WTC11 (cell line): ENCODE data around the gene TMEM8B. TPM values are rescaled to one million over a fixed set of nuclear protein-coding genes. Genes with fewer than 3 reads are reported as not detected.
A peak's percentile ranks its signal among the peaks of the same experiment; 100 is the strongest.

Experiments
- ATAC-seq: fragments of 200-7000 bp; cut with Tn5 transposase; 2 replicates; pipeline ENCODE4 v1.10.0; 2021; ENCODE audit warnings: mild to moderate bottlenecking, moderate library complexity
- CTCF ChIA-PET: fragments of 300-600 bp; sonication (Branson Sonifier 250); formaldehyde crosslinking; loops from one replicate; lab custom pipeline; 2021; ENCODE audit warnings: antibody characterized with exemption; lab: Charles Lee
- POLR2A ChIA-PET: fragments of 350-600 bp; sonication (Branson Sonifier 250); formaldehyde crosslinking; loops from one replicate; lab custom pipeline; 2021; ENCODE audit warnings: antibody characterized with exemption; lab: Charles Lee
- DNase-seq: peaks from one replicate; pipeline ENCODE4 v3.0.0; 2021; ENCODE audit warnings: low spot score
- H3K27ac Mint-ChIP-seq: 2 replicates; pipeline ENCODE4 v1.8.0; 2021; ENCODE audit warnings: mixed read lengths
- H3K27me3 Mint-ChIP-seq: 2 replicates; pipeline ENCODE4 v1.8.0; 2021; ENCODE audit warnings: low read depth, mild to moderate bottlenecking, moderate library complexity, mixed read lengths
- H3K36me3 Mint-ChIP-seq: 2 replicates; pipeline ENCODE4 v1.8.0; 2021; ENCODE audit warnings: mixed read lengths
- H3K4me1 Mint-ChIP-seq: 2 replicates; pipeline ENCODE4 v1.8.0; 2022; ENCODE audit warnings: mixed read lengths
- H3K4me3 Mint-ChIP-seq: 2 replicates; pipeline ENCODE4 v1.8.0; 2021; ENCODE audit warnings: mild to moderate bottlenecking, moderate library complexity, mixed read lengths
- H3K9me3 Mint-ChIP-seq: 2 replicates; pipeline ENCODE4 v1.8.0; 2021; ENCODE audit warnings: mixed read lengths
- ATF1 ChIP-seq: sonication (generic); formaldehyde crosslinking; IDR thresholded peaks from 2 replicates; pipeline ENCODE4 v1.8.1; 2023; ENCODE audit warnings: mild to moderate bottlenecking, moderate library complexity, missing genetic modification reagents
- ELF4 ChIP-seq: sonication (generic); formaldehyde crosslinking; IDR thresholded peaks from 2 replicates; pipeline ENCODE4 v1.8.1; 2022; ENCODE audit warnings: low read depth, mild to moderate bottlenecking, moderate library complexity, missing genetic modification reagents
- ETV6 ChIP-seq: sonication (generic); formaldehyde crosslinking; IDR thresholded peaks from 2 replicates; pipeline ENCODE4 v1.8.1; 2022; ENCODE audit warnings: mild to moderate bottlenecking, missing genetic modification reagents
- FOXP1 ChIP-seq: sonication (generic); formaldehyde crosslinking; IDR thresholded peaks from 2 replicates; pipeline ENCODE4 v1.8.0; 2022; ENCODE audit warnings: missing genetic modification reagents, mild to moderate bottlenecking, moderate library complexity, borderline replicate concordance
- GABPB1 ChIP-seq: sonication (generic); formaldehyde crosslinking; IDR thresholded peaks from 2 replicates; pipeline ENCODE4 v1.8.1; 2023; ENCODE audit warnings: mild to moderate bottlenecking, missing genetic modification reagents
- HMGXB4 ChIP-seq: sonication (generic); formaldehyde crosslinking; IDR thresholded peaks from 2 replicates; pipeline ENCODE4 v1.8.1; 2023; ENCODE audit warnings: mild to moderate bottlenecking, moderate library complexity, missing genetic modification reagents
- MAX ChIP-seq: sonication (generic); formaldehyde crosslinking; IDR thresholded peaks from 2 replicates; pipeline ENCODE4 v1.8.0; 2022; ENCODE audit warnings: mild to moderate bottlenecking, missing genetic modification reagents
- MYBL2 ChIP-seq: sonication (generic); formaldehyde crosslinking; IDR thresholded peaks from 2 replicates; pipeline ENCODE4 v1.8.1; 2023; ENCODE audit warnings: mild to moderate bottlenecking, moderate library complexity, missing genetic modification reagents
- NR2C2 ChIP-seq: sonication (generic); formaldehyde crosslinking; IDR thresholded peaks from 2 replicates; pipeline ENCODE4 v1.8.0; 2022; ENCODE audit warnings: mild to moderate bottlenecking, missing genetic modification reagents
- NR3C1 ChIP-seq: sonication (generic); formaldehyde crosslinking; conservative IDR thresholded peaks from 2 replicates; pipeline ENCODE4 v1.8.1; 2023; ENCODE audit warnings: low read depth, mild to moderate bottlenecking, missing genetic modification reagents
- PRDM15 ChIP-seq: sonication (generic); formaldehyde crosslinking; IDR thresholded peaks from 2 replicates; pipeline ENCODE4 v1.8.0; 2022; ENCODE audit warnings: missing genetic modification reagents
- SMAD3 ChIP-seq: sonication (generic); formaldehyde crosslinking; IDR thresholded peaks from 2 replicates; pipeline ENCODE4 v1.8.0; 2022; ENCODE audit warnings: missing genetic modification reagents, mild to moderate bottlenecking, borderline replicate concordance
- TP53 ChIP-seq: sonication (generic); formaldehyde crosslinking; IDR thresholded peaks from 2 replicates; pipeline ENCODE4 v1.8.1; 2023; ENCODE audit warnings: mild to moderate bottlenecking, missing genetic modification reagents
- ZBTB21 ChIP-seq: sonication (generic); formaldehyde crosslinking; IDR thresholded peaks from 2 replicates; pipeline ENCODE4 v1.8.1; 2023; ENCODE audit warnings: mild to moderate bottlenecking, missing genetic modification reagents, borderline replicate concordance
- ZNF219 ChIP-seq: sonication (generic); formaldehyde crosslinking; IDR thresholded peaks from 2 replicates; pipeline ENCODE4 v1.8.0; 2023; ENCODE audit warnings: missing genetic modification reagents, mild to moderate bottlenecking, borderline replicate concordance
- ZNF532 ChIP-seq: fragments of 250-450 bp; sonication (Bioruptor Pico); IDR thresholded peaks from 2 replicates; pipeline ENCODE4 v1.9.0; 2021; ENCODE audit warnings: mild to moderate bottlenecking, borderline replicate concordance
- total RNA-seq: library from RNA; stranded (reverse); gene quantifications from 3 replicates; pipeline ENCODE4 v1.2.3, GENCODE V29; 2021

The TMEM8B gene
- total RNA-seq, 1 experiment from 2014 or later = 9.5 TPM

GRCh38 chr9:35845824-35846771 is 17.1 kb downstream of the TMEM8B start:
- H3K9me3 Mint-ChIP-seq = no peaks in the 10 kb centered on the region
- CTCF ChIA-PET = interaction anchor here (0.5 to 3.7 kb wide), 8 partner anchors 11 to 118 kb away, joined by 3 to 32 read pairs (median 8); partner anchors contain the start of genes FAM221B, HINT2 and TMEM8B
- peaks cover 4% of the 10 kb centered on the region; the same call in 1 of the 2 replicates for H3K36me3 Mint-ChIP-seq
- no peak for TF ChIP-seq MYBL2
- peak; percentile 56; the same call in 1 of the 2 replicates for TF ChIP-seq HMGXB4
- TF ChIP-seq PRDM15 (CRISPR knock-in tag) = peak; percentile 48; the same call in 1 of the 2 replicates
- TF ChIP-seq TP53 (CRISPR knock-in tag) = 0 out of 2 replicates have a peak, but pooled peaks have one; percentile 32
- peak; percentile 53 for TF ChIP-seq MAX
- 0 out of 2 replicates have a peak, but pooled peaks have one; percentile 27 for TF ChIP-seq FOXP1 (CRISPR knock-in tag)
- peak; percentile 61; the same call in 1 of the 2 replicates for TF ChIP-seq ETV6 (CRISPR knock-in tag)
- 0 out of 2 replicates have a peak, but pooled peaks have one; percentile 31 for TF ChIP-seq ZBTB21
- TF ChIP-seq ZNF532 (CRISPR knock-in tag) = no peak
- no peak for TF ChIP-seq NR3C1
- TF ChIP-seq, all 79 proteins: peak for 7
- Mint-ChIP-seq H3K27me3 (peaks cover 30% of the 10 kb centered on the region), H3K4me3 (peak overlapping the region; percentile 65), H3K27ac (peak overlapping the region; percentile 55; the same call in 1 of the 2 replicates), H3K4me1 (peaks cover 27% of the 10 kb centered on the region)
- ATAC-seq (peak; percentile 78), DNase-seq (peak; percentile 68)
- POLR2A ChIA-PET = interaction anchor here (0.9 kb wide), 1 partner anchor 32 kb away, joined by 3 read pairs; no protein-coding TSS in a partner anchor

- H3K27me3 Mint-ChIP-seq = peaks cover 35% of the 10 kb centered on the region
- no peak for ATAC-seq
- peak overlapping the region; percentile 65; the same call in 1 of the 2 replicates for H3K4me3 Mint-ChIP-seq
- no peak overlapping the region for H3K27ac Mint-ChIP-seq
- ChIA-PET POLR2A (no interaction called here), CTCF (interaction anchor here (0.9 to 3.7 kb wide), 4 partner anchors 13 to 34 kb away, joined by 3 to 32 read pairs (median 13); no protein-coding TSS in a partner anchor)
- H3K9me3 Mint-ChIP-seq = no peaks in the 10 kb centered on the region
- peaks cover 4% of the 10 kb centered on the region; the same call in 1 of the 2 replicates for H3K36me3 Mint-ChIP-seq
- DNase-seq = no peak
- peaks cover 27% of the 10 kb centered on the region for H3K4me1 Mint-ChIP-seq
- TF ChIP-seq ATF1 (CRISPR knock-in tag) = no peak
- no peak for TF ChIP-seq ELF4 (CRISPR knock-in tag)
- TF ChIP-seq SMAD3 (CRISPR knock-in tag) = no peak
- no peak for TF ChIP-seq ZNF219 (CRISPR knock-in tag)
- TF ChIP-seq GABPB1 (CRISPR knock-in tag) = no peak
- TF ChIP-seq NR2C2 (CRISPR knock-in tag) = no peak
- no peak for TF ChIP-seq ZNF532 (CRISPR knock-in tag)
These were observed 19.0 kb downstream of the TMEM8B start for GRCh38 chr9:35847792-35848572.
